MCF 10A (cell line): ENCODE measurements around the gene PRM1. TPM values are rescaled to one million over a fixed set of nuclear protein-coding genes. Genes with fewer than 3 reads are reported as not detected.

ENCODE experiments used
- BruUV-seq: library from RNA; stranded (reverse); fragments of 400-500 nt; replicated peaks from 2 replicates; lab custom pipeline; 2021; lab: Mats Ljungman, UMichigan
- CTCF ChIA-PET: fragments of 300-600 bp; sonication (Branson Sonifier 250); formaldehyde crosslinking; extraction: SDS; loops from one replicate; lab custom pipeline; 2021; ENCODE audit warnings: antibody characterized with exemption, inconsistent platforms; lab: Yijun Ruan, JAX
- POLR2A ChIA-PET: fragments of 300-600, 350-650 bp; sonication (Branson Sonifier 250); formaldehyde crosslinking; extraction: SDS; loops from one replicate; lab custom pipeline; 2020; ENCODE audit warnings: antibody characterized with exemption, inconsistent platforms; lab: Yijun Ruan, JAX
- DNase-seq: peaks from one replicate; pipeline ENCODE4 v3.0.0-alpha.2; 2018; ENCODE audit not compliant: unreplicated experiment
- H3K27ac Mint-ChIP-seq: one replicate; pipeline ENCODE4 v1.8.0; 2022; ENCODE audit warnings: mild to moderate bottlenecking, low read depth, mixed read lengths; ENCODE audit not compliant: unreplicated experiment
- H3K27me3 Mint-ChIP-seq: one replicate; pipeline ENCODE4 v1.8.0; 2022; ENCODE audit warnings: mixed read lengths; ENCODE audit not compliant: insufficient read depth, unreplicated experiment
- H3K36me3 Mint-ChIP-seq: one replicate; pipeline ENCODE4 v1.8.0; 2022; ENCODE audit warnings: mild to moderate bottlenecking, moderate library complexity, mixed read lengths; ENCODE audit not compliant: insufficient read depth, unreplicated experiment
- H3K4me1 Mint-ChIP-seq: one replicate; pipeline ENCODE4 v1.8.0; 2022; ENCODE audit warnings: mixed read lengths; ENCODE audit not compliant: insufficient read depth, unreplicated experiment
- H3K4me3 Mint-ChIP-seq: one replicate; pipeline ENCODE4 v1.8.0; 2022; ENCODE audit warnings: mild to moderate bottlenecking, moderate library complexity, mixed read lengths; ENCODE audit not compliant: unreplicated experiment
- H3K9me3 Mint-ChIP-seq: one replicate; pipeline ENCODE4 v1.8.0; 2022; ENCODE audit warnings: mixed read lengths; ENCODE audit not compliant: unreplicated experiment
- intact Hi-C: fragments of 100-400 bp; cut with micrococcal nuclease; formaldehyde crosslinking; loops from 2 replicates; pipeline ENCODE4 v1.14.1; 2022
- total RNA-seq: library from RNA; stranded (reverse); gene quantifications from 2 replicates; pipeline ENCODE4 v1.2.3, GENCODE V29; 2022
- TF ChIP-seq, protein P1 (sequence below): fragments of 200-600 bp; IDR thresholded peaks from one replicate; pipeline ENCODE4 v1.8.0; 2022; ENCODE audit warnings: antibody characterized with exemption, mild to moderate bottlenecking; ENCODE audit not compliant: unreplicated experiment

The PRM1 gene
- total RNA-seq, 1 experiment from 2014 or later, result not detected

DNA sequence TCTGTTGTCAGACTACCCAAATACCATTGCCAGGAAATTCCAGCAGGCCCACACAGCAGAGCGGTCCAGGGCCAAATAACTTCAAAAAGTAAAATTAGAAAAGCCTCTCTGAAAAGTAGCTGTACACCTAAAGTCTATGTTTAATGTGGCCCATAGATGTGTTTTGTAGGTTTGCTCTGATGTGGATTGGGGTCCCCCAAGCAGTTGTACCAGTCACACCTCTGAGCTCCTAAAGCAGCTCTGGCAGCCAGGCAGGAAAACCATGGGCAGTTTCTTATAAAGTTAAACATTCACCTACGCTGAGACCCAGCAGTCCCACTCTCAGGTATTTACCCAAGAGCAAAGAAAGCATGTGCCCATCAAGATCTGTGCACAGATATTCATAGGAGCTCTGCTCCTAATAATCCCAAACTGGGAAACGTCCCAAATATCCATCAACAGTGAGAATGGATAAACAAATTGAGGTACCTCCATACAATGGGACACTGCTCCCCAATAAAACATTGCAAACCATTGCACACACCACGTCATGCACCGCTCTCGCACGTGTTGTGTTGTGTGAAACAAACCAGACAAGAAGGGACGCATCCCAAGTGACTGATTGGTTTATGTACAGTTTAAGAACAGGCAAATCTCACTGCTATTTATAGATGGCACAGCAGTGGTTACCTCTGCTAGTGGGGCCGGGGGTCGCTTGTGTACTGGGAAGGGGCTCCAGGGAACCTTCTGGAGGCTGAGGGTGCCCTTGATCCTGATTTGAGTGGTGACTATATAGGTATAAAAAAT is 15.8 kb upstream of the PRM1 start:
- intact Hi-C loops, result no loop called here
- TF ChIP-seq, protein P1, sequence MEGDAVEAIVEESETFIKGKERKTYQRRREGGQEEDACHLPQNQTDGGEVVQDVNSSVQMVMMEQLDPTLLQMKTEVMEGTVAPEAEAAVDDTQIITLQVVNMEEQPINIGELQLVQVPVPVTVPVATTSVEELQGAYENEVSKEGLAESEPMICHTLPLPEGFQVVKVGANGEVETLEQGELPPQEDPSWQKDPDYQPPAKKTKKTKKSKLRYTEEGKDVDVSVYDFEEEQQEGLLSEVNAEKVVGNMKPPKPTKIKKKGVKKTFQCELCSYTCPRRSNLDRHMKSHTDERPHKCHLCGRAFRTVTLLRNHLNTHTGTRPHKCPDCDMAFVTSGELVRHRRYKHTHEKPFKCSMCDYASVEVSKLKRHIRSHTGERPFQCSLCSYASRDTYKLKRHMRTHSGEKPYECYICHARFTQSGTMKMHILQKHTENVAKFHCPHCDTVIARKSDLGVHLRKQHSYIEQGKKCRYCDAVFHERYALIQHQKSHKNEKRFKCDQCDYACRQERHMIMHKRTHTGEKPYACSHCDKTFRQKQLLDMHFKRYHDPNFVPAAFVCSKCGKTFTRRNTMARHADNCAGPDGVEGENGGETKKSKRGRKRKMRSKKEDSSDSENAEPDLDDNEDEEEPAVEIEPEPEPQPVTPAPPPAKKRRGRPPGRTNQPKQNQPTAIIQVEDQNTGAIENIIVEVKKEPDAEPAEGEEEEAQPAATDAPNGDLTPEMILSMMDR, result no peak
- Mint-ChIP-seq H3K36me3 (no peaks in the 10 kb centered on the region), H3K27ac (no peak overlapping the region), H3K4me1 (no peaks in the 10 kb centered on the region), H3K9me3 (no peaks in the 10 kb centered on the region), H3K4me3 (no peak overlapping the region), H3K27me3 (peaks cover 14% of the 10 kb centered on the region)
- ChIA-PET CTCF (no interaction called here), POLR2A (interaction anchor here (0.6 kb wide), 1 partner anchor 890 kb away, joined by 3 read pairs; no protein-coding TSS in a partner anchor)
- no peak for DNase-seq
- BruUV-seq, result no TSS peak

DNA sequence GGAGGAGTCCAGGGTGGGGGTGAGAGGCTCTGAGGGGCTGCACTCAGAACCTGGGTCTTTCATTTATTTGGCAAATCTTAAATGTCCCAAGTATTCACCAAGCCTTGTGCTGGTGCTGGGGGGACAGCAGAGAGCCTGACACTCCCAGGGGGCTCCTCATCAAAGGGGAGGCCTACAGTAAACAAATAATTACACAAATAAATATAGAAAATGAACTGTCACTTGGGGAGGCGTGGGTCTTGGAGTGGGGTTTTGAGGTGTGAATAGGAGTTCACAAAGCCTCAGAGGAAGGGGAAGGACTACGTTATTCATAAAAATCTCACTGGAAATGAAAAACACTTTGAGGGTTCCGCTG is 15.2 kb upstream of the PRM1 start:
- Mint-ChIP-seq H3K36me3 (no peaks in the 10 kb centered on the region), H3K4me3 (no peak overlapping the region), H3K4me1 (no peaks in the 10 kb centered on the region), H3K27ac (no peak overlapping the region), H3K27me3 (peaks cover 19% of the 10 kb centered on the region), H3K9me3 (no peaks in the 10 kb centered on the region)
- intact Hi-C loops, result no loop called here
- CTCF ChIA-PET, result no interaction called here
- TF ChIP-seq, protein P1, result no peak
- DNase-seq, result no peak
- POLR2A ChIA-PET, result no interaction called here
- BruUV-seq, result no TSS peak

DNA sequence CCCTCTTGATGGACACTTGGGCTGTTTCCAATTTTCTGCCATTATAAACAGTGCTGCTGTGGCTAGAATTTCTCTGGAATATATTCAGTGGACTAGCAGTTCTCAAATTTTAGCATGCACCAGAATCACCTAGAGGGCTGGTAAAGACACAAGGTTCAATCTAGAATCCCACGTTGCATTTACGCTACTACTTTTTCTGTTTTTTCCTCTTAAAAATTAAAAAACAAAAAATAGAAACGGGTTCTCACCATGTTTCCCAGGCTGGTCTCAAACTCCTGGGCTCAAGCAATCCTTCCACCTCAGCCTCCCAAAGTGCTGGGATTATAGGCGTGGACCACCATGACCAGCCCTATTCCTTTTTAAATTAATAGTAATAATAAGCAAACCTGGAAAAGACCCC is 14.5 kb upstream of the PRM1 start:
- intact Hi-C loops, result no loop called here
- H3K27me3 Mint-ChIP-seq, result peaks cover 26% of the 10 kb centered on the region

DNA sequence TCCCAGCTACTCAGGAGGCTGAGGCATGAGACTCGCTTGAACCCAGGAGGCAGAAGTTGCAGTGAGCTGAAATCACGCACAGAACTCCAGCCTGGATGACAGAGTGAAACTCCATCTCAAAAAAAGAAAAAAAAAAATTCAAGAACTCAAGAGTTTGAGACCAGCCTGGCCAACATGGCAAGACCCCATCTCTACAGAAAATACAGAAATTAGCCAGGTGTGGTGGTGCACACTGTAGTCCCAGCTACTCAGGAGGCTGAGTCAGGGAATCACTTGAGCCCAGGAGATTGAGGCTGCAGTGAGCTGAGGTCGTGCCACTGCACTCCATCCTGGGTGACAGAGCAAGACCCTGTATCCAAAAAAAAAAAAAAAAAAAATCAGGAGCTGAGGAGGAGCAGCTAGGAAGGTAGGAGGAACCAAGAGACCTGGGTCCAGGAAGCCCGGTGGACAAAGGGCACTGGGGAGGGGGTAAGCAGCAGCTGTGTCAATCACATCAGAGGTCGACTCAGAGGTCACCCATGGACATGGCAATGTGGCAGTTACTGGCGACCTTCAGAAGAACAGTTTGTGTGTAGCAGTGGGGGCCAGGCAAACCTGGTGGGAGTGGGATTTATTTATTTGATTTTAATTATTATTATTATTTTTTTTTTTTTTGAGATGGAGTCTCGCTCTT is 11.1 kb upstream of the PRM1 start:
- Mint-ChIP-seq H3K4me3 (no peak overlapping the region), H3K4me1 (no peaks in the 10 kb centered on the region), H3K27ac (no peak overlapping the region), H3K27me3 (peaks cover 52% of the 10 kb centered on the region), H3K9me3 (no peaks in the 10 kb centered on the region), H3K36me3 (no peaks in the 10 kb centered on the region)
- DNase-seq, result no peak
- intact Hi-C loops, result no loop called here
- TF ChIP-seq, protein P1, result no peak
- no TSS peak for BruUV-seq
- ChIA-PET POLR2A (no interaction called here), CTCF (interaction anchor here (0.7 kb wide), 3 partner anchors 12 to 237 kb away, joined by 3 to 6 read pairs (median 3); no protein-coding TSS in a partner anchor)

More for the DNA sequence above, 14.5 kb upstream of the PRM1 start:
- no peak for DNase-seq
- no peak overlapping the region for H3K4me3 Mint-ChIP-seq
- H3K36me3 Mint-ChIP-seq, result no peaks in the 10 kb centered on the region
- no peak overlapping the region for H3K27ac Mint-ChIP-seq
- ChIA-PET CTCF (no interaction called here), POLR2A (no interaction called here)
- no peaks in the 10 kb centered on the region for H3K4me1 Mint-ChIP-seq
- TF ChIP-seq, protein P1, result no peak
- no TSS peak for BruUV-seq
- no peaks in the 10 kb centered on the region for H3K9me3 Mint-ChIP-seq
